Smooth muscle cell (in vitro differentiated cells): Measurements from ENCODE around the gene PAFAH1B2. TPM values are rescaled to one million over a fixed set of nuclear protein-coding genes. Genes with fewer than 3 reads are reported as not detected.
"Not testable (repeated sequence)": the region's sequence is repeated elsewhere in the genome, so short reads cannot be mapped to it uniquely, and the experiment has no call there.

Source experiments
- DNase-seq: peaks from one replicate; lab custom pipeline; 2025; ENCODE audit not compliant: unreplicated experiment; lab: John Stamatoyannopoulos, UW
- H2AFZ ChIP-seq: fragments of 200-600 bp; sonication (generic); 2 replicates; pipeline ENCODE4 v1.6.0; 2016; ENCODE audit warnings: antibody characterized with exemption, low read depth, mild to moderate bottlenecking
- H3F3A ChIP-seq: fragments of 200-600 bp; sonication (generic); 2 replicates; pipeline ENCODE4 v1.6.0; 2017; ENCODE audit warnings: antibody characterized with exemption, low read depth
- H3K27ac ChIP-seq: fragments of 200-600 bp; sonication (generic); 2 replicates; pipeline ENCODE4 v1.5.1; 2016; ENCODE audit warnings: low read depth, mild to moderate bottlenecking
- H3K27me3 ChIP-seq: fragments of 200-600 bp; sonication (generic); 2 replicates; pipeline ENCODE4 v1.6.1; 2016; ENCODE audit warnings: low read depth, mild to moderate bottlenecking
- H3K36me3 ChIP-seq: fragments of 200-600 bp; sonication (generic); 2 replicates; pipeline ENCODE4 v1.5.1; 2016; ENCODE audit warnings: low read depth
- H3K4me1 ChIP-seq: fragments of 200-600 bp; sonication (generic); 2 replicates; pipeline ENCODE4 v1.5.1; 2016; ENCODE audit warnings: low read depth
- H3K4me2 ChIP-seq: fragments of 200-600 bp; sonication (generic); 2 replicates; pipeline ENCODE4 v1.6.0; 2016; ENCODE audit warnings: mild to moderate bottlenecking
- H3K4me3 ChIP-seq: fragments of 200-600 bp; sonication (generic); 2 replicates; pipeline ENCODE4 v1.5.1; 2016; ENCODE audit warnings: mild to moderate bottlenecking
- H3K79me2 ChIP-seq: fragments of 200-600 bp; sonication (generic); 2 replicates; pipeline ENCODE4 v1.6.0; 2016; ENCODE audit warnings: low read depth, mild to moderate bottlenecking
- H3K9ac ChIP-seq: fragments of 200-600 bp; sonication (generic); 2 replicates; pipeline ENCODE4 v1.6.0; 2016; ENCODE audit warnings: low read depth
- H3K9me3 ChIP-seq: fragments of 200-600 bp; sonication (generic); replicated peaks from 2 replicates; pipeline ENCODE4 v1.5.1; 2016; ENCODE audit warnings: low read depth
- H4K20me1 ChIP-seq: fragments of 200-600 bp; sonication (generic); 2 replicates; pipeline ENCODE4 v1.6.0; 2016; ENCODE audit warnings: low read depth
- CTCF ChIP-seq: fragments of 200-600 bp; sonication (generic); IDR thresholded peaks from 2 replicates; pipeline ENCODE4 v1.5.1; 2017; ENCODE audit warnings: borderline replicate concordance, mild to moderate bottlenecking, antibody characterized with exemption; ENCODE audit not compliant: insufficient read depth, poor library complexity, severe bottlenecking
- WGBS: methylation state at CpG from one replicate; pipeline ENCODE4 v1.1.7; 2016; ENCODE audit warnings: low lambda C conversion rate; 5-methylcytosine and 5-hydroxymethylcytosine counted together
- polyA plus RNA-seq: library from polyadenylated mRNA; unstranded; fragments of >200 nt; fragmentation: Nextera tagmentation; extraction: Ambion mirVana; gene quantifications from 2 replicates; pipeline ENCODE4 v1.2.1, GENCODE V29; 2016
- total RNA-seq: library from RNA; depleted of rRNA; stranded (reverse); fragments of >200 nt; gene quantifications from 2 replicates; pipeline ENCODE4 v1.2.3, GENCODE V29; 2014

PAFAH1B2 gene
- total and polyA plus RNA-seq, 2 experiments from 2014 or later, result 30.7 to 146 TPM

DNA sequence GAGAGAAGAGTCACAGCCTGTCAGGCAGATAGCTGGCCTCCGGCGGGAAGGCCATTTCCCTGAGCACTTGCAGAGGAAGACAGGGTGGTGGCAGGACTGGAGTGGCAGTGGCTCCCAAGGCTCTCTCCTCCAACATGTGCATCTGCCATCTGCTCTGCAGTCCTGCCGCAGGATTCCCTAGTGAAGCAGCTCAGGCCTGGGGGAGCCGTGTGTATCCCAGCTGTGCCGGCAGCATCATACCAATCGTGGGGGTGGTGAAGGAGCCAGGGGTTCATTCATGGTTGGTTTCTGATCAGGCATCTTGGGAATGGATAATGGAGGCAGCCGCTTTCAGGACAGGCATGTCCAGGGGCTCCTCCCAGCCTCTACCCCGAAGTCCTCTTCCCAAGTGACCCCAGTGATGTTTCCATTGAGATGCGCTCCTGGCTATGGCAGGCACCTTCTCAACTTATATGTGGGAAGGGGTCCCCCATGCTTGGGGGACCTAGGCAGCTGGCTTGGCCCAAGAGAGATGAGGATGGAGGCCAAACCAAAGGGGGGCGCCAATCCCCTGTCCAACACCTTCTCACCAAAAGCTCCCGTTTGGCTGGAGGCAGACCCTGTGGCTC is 61.2 kb downstream of the PAFAH1B2 start:
- Histone ChIP-seq H2AFZ (no peak overlapping the region), H4K20me1 (peaks cover 53% of the 10 kb centered on the region), H3K27ac (peak overlapping the region; percentile 79), H3K79me2 (peaks cover 34% of the 10 kb centered on the region), H3K4me2 (no peak overlapping the region), H3K4me3 (no peak overlapping the region), H3K27me3 (no peaks in the 10 kb centered on the region), H3F3A (peaks cover 46% of the 10 kb centered on the region), H3K9ac (no peak overlapping the region), H3K4me1 (peaks cover 18% of the 10 kb centered on the region), H3K9me3 (no peaks in the 10 kb centered on the region), H3K36me3 (no peaks in the 10 kb centered on the region)
- WGBS, result 94% methylated on average over 11 of the region's 11 CpGs
- TF ChIP-seq CTCF, result no peak
- no peak for DNase-seq

GRCh38 chr11:117206111-117206510 is 62.0 kb downstream of the PAFAH1B2 start:
- Histone ChIP-seq H3F3A (peaks cover 38% of the 10 kb centered on the region), H3K4me1 (peaks cover 10% of the 10 kb centered on the region), H3K79me2 (peaks cover 26% of the 10 kb centered on the region), H4K20me1 (peaks cover 45% of the 10 kb centered on the region)
- not testable (repeated sequence) for H3K4me2 ChIP-seq, H3K4me3 ChIP-seq, DNase-seq, H3K9me3 ChIP-seq, H3K27ac ChIP-seq, H3K27me3 ChIP-seq, H2AFZ ChIP-seq, H3K36me3 ChIP-seq, H3K9ac ChIP-seq
- WGBS, result 92% methylated on average over 7 of the region's 8 CpGs

DNA sequence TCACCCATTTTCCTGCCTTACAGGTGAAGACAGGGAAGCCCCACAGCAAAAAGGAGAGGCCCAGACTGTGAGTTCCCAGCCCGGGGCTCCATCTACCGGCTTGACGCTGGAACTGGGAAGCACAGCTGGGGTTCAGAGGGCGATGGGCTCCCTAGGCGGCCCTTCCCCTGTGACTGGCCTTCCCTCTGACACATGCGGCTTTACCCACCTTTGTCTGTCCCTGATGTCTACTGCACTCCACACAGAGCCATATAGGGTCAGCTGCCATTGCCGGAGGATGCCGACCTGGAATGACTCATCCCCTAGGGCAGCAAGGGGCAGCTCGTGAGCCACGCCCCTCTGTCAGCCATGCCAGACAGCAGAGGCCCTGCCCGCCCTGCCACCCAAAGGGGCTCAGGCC is 62.8 kb downstream of the PAFAH1B2 start:
- H3K27me3 ChIP-seq, result not testable (repeated sequence)
- H3K79me2 ChIP-seq, result peaks cover 18% of the 10 kb centered on the region
- WGBS, result 72% methylated on average over 5 of the region's 11 CpGs

GRCh38 chr11:117207481-117207880 is 63.4 kb downstream of the PAFAH1B2 start:
- not testable (repeated sequence) for H3K4me3 ChIP-seq, H3K4me2 ChIP-seq, H3K27me3 ChIP-seq, H3K36me3 ChIP-seq, H3K9ac ChIP-seq, H3K27ac ChIP-seq, H3K4me1 ChIP-seq, H2AFZ ChIP-seq, DNase-seq, H3K9me3 ChIP-seq
- Histone ChIP-seq H3K79me2 (peaks cover 12% of the 10 kb centered on the region), H3F3A (peaks cover 31% of the 10 kb centered on the region), H4K20me1 (peaks cover 31% of the 10 kb centered on the region)
- WGBS, result 92% methylated on average over 5 of the region's 5 CpGs

More for the DNA sequence above, 62.8 kb downstream of the PAFAH1B2 start:
- peaks cover 37% of the 10 kb centered on the region for H4K20me1 ChIP-seq
- H3K4me1 ChIP-seq, H3K36me3 ChIP-seq, H3K4me2 ChIP-seq, H3K27ac ChIP-seq, H2AFZ ChIP-seq, DNase-seq, H3K4me3 ChIP-seq, H3K9me3 ChIP-seq, H3K9ac ChIP-seq: not testable (repeated sequence)
- H3F3A ChIP-seq, result peaks cover 31% of the 10 kb centered on the region

DNA sequence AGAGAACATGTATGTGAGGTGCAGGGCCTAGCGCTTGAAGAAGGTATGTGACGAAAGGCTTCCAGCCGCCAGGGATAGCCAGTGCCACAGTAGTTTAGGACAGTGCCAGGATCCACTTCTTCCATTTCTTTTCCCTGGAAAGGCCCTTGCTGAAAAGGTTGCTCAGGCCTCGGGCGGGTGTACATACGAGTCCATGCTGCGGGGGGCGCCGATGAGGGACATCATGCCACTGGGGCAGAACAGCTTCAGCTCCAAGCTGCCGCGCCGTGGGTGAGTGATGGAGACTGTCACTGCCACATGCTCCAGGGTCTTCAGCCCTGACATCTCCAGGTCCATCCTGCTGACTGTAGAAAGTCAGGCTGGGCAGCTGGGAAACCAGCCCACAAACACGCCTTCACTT is 64.6 kb downstream of the PAFAH1B2 start:
- not testable (repeated sequence) for H2AFZ ChIP-seq, H3K27ac ChIP-seq, DNase-seq, H3K4me2 ChIP-seq, H3K27me3 ChIP-seq, H3K4me1 ChIP-seq, H3K9me3 ChIP-seq, H3K36me3 ChIP-seq, H3K4me3 ChIP-seq, H3K9ac ChIP-seq, H3K79me2 ChIP-seq
- WGBS, result 85% methylated on average over 9 of the region's 13 CpGs
- H4K20me1 ChIP-seq, result peaks cover 19% of the 10 kb centered on the region
- H3F3A ChIP-seq, result peaks cover 19% of the 10 kb centered on the region

DNA sequence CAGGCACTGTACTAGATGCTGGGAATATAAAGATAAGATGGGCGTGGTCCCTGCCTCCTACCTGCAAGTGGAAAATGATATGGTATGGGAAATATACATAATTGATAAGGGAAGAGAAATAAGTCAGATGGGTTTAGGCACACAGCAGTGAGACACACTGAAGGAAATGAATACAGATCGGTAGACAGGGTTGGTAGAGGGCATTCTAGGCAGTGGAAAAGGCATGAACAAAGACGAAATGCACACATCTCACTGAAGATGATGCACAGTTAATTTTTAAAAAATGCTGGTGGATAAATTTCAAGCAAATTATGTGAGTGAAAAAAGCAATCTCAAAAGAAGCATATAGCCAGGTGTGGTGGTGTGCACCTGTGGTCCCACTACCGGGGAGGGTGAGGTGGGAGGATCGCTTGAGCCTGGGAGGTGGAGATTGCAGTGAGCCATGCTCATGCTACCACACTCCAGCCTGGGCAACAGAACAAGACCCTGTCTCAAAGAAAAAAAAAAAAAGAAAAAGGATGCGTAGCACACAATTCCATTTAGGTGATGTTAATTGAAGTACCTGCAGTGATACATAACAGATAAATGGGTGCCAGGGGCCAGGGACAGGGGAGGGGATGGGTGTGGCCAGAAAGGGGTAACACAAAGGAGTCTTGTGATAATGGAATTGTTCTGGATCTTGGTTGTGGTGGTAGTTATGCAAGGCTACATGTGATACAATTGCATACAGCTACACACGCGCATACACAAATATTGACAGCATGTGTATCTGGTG is 65.5 kb downstream of the PAFAH1B2 start:
- DNase-seq, H2AFZ ChIP-seq, H3K4me2 ChIP-seq, H3K36me3 ChIP-seq, H3K79me2 ChIP-seq, H3K27ac ChIP-seq, H3K27me3 ChIP-seq, H3K9me3 ChIP-seq, H3K9ac ChIP-seq, H3K4me1 ChIP-seq, H3K4me3 ChIP-seq: not testable (repeated sequence)
- Histone ChIP-seq H3F3A (peaks cover 11% of the 10 kb centered on the region), H4K20me1 (peaks cover 10% of the 10 kb centered on the region)
- 94% methylated on average over 7 of the region's 8 CpGs for WGBS
